ENCODE results near the gene UBE2R2.
"Not testable (repeated sequence)": the region's sequence is repeated elsewhere in the genome, so short reads cannot be mapped to it uniquely, and the experiment has no call there.

Gene UBE2R2
- total RNA-seq = 26.2 to 87.2 (median 46.8) reads per million in 17 experiments

GRCh38 chr9:33816327-33817252, at the start of gene UBE2R2:
UBE2R2 (plus strand) TSS chr9:33817160; CDS start chr9:33817758, 598 bp downstream.
- DNase-seq = peak; percentile 96 to 99 (median 97)

- DNase-seq = not testable (repeated sequence)
Measured at GRCh38 chr9:33770156-33770880, 46.6 kb upstream of the UBE2R2 start.

- DNase-seq = not testable (repeated sequence)
Measured at GRCh38 chr9:33773135-33773534, 43.8 kb upstream of the UBE2R2 start.

GRCh38 chr9:33774074-33774659, 42.8 kb upstream of the UBE2R2 start:
- not testable (repeated sequence) for DNase-seq

- DNase-seq = no peak
Measured at GRCh38 chr9:33776578-33776977, 40.4 kb upstream of the UBE2R2 start.

GRCh38 chr9:33778700-33779351, 38.1 kb upstream of the UBE2R2 start:
- DNase-seq = peak; percentile 66 to 81 (median 71)

GRCh38 chr9:33780276-33780675, 36.7 kb upstream of the UBE2R2 start:
- DNase-seq = no peak

- no peak for DNase-seq
Measured at GRCh38 chr9:33781736-33782135, 35.2 kb upstream of the UBE2R2 start.

- DNase-seq = peak in 2 of 4 experiments; percentile 15 to 28
Measured at GRCh38 chr9:33782395-33783152, 34.4 kb upstream of the UBE2R2 start.

- peak in 2 of 4 experiments; percentile 13 to 14 for DNase-seq
Measured at GRCh38 chr9:33785914-33786313, 31.0 kb upstream of the UBE2R2 start.

GRCh38 chr9:33786681-33787080, 30.3 kb upstream of the UBE2R2 start:
- no peak for DNase-seq

- no peak for DNase-seq
Measured at GRCh38 chr9:33787839-33788238, 29.1 kb upstream of the UBE2R2 start.

GRCh38 chr9:33789429-33789828, 27.5 kb upstream of the UBE2R2 start:
- not testable (repeated sequence) for DNase-seq

- DNase-seq = peak; percentile 63 to 69 (median 64)
Measured at GRCh38 chr9:33791117-33791516, 25.8 kb upstream of the UBE2R2 start.

- not testable (repeated sequence) for DNase-seq
Measured at GRCh38 chr9:33793496-33793895, 23.5 kb upstream of the UBE2R2 start.

GRCh38 chr9:33794560-33794959, 22.4 kb upstream of the UBE2R2 start:
- DNase-seq = no peak

- DNase-seq = no peak
Measured at GRCh38 chr9:33795281-33795680, 21.7 kb upstream of the UBE2R2 start, which contains the start of gene PRSS3. PRSS3 (plus strand) TSS chr9:33795561; CDS start chr9:33795574, 13 bp downstream.

- DNase-seq = no peak
Measured at GRCh38 chr9:33795819-33796218, 21.1 kb upstream of the UBE2R2 start.

- DNase-seq = not testable (repeated sequence)
Measured at GRCh38 chr9:33796679-33797078, 20.3 kb upstream of the UBE2R2 start.

GRCh38 chr9:33797837-33798236, 19.1 kb upstream of the UBE2R2 start:
- DNase-seq = no peak

- no peak for DNase-seq
Measured at GRCh38 chr9:33798545-33798944, 18.4 kb upstream of the UBE2R2 start.
